Measurements from ENCODE around the gene LRFN3.
"Not testable (repeated sequence)": the region's sequence is repeated elsewhere in the genome, so short reads cannot be mapped to it uniquely, and the experiment has no call there.

Gene LRFN3, protein sequence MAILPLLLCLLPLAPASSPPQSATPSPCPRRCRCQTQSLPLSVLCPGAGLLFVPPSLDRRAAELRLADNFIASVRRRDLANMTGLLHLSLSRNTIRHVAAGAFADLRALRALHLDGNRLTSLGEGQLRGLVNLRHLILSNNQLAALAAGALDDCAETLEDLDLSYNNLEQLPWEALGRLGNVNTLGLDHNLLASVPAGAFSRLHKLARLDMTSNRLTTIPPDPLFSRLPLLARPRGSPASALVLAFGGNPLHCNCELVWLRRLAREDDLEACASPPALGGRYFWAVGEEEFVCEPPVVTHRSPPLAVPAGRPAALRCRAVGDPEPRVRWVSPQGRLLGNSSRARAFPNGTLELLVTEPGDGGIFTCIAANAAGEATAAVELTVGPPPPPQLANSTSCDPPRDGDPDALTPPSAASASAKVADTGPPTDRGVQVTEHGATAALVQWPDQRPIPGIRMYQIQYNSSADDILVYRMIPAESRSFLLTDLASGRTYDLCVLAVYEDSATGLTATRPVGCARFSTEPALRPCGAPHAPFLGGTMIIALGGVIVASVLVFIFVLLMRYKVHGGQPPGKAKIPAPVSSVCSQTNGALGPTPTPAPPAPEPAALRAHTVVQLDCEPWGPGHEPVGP

DNA sequence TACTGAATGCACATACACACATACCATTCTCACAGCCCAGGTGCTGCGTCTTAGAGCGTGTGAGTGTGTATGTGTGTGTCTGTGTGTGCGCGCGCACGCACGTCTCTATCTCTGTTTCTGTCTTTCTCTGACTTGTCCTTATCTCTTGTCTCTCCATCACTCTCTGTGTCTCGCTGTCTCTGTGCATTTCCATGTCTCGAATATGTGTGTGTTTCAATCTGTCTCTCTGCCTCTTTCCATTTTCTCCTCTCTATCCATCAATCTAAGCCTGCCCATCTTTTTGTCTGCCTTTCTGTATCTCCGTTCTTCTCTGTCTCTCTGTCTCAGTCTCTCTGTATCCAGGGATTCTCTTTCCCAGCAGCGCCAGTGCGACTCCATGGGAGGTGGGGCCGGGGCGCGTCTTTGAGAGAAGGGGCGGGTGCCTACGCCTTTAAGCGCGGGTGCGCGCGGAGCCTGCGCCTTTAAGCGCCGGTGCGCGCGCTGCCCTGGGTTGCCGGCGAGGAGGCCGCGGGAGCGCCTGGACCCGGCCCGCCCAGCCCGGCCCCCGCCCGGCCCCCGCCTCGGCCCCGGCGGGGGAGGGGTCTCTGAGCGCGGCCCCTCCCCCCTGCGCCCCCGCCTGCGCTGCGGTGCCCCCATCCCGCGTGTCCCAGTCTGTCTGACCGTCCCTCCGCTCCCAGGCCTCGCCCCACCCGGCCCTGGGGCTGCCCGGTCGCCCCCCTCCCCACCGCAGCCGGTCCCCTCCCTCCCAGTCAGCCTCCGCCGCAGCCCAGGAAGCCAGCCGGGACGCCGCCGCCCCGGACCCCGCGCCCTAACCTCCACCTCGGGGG is at the start of gene LRFN3:
Gene LRFN3, plus strand, starts transcription at position 464 of the 827 bp plus-strand sequence. CDS start 3,052 bp downstream, outside the sequence.
- H3K4me3 ChIP-seq (replicated peaks; ENCODE audit: low read depth, low read length): peak within 1 kb of the TSS; percentile 78
- peak; percentile 75 for DNase-seq (ENCODE audit: low read depth)
- TF ChIP-seq, protein P1, sequence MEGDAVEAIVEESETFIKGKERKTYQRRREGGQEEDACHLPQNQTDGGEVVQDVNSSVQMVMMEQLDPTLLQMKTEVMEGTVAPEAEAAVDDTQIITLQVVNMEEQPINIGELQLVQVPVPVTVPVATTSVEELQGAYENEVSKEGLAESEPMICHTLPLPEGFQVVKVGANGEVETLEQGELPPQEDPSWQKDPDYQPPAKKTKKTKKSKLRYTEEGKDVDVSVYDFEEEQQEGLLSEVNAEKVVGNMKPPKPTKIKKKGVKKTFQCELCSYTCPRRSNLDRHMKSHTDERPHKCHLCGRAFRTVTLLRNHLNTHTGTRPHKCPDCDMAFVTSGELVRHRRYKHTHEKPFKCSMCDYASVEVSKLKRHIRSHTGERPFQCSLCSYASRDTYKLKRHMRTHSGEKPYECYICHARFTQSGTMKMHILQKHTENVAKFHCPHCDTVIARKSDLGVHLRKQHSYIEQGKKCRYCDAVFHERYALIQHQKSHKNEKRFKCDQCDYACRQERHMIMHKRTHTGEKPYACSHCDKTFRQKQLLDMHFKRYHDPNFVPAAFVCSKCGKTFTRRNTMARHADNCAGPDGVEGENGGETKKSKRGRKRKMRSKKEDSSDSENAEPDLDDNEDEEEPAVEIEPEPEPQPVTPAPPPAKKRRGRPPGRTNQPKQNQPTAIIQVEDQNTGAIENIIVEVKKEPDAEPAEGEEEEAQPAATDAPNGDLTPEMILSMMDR (IDR thresholded peaks at IDR 0.05; ENCODE audit: low read length, missing control alignments): no peak

DNA sequence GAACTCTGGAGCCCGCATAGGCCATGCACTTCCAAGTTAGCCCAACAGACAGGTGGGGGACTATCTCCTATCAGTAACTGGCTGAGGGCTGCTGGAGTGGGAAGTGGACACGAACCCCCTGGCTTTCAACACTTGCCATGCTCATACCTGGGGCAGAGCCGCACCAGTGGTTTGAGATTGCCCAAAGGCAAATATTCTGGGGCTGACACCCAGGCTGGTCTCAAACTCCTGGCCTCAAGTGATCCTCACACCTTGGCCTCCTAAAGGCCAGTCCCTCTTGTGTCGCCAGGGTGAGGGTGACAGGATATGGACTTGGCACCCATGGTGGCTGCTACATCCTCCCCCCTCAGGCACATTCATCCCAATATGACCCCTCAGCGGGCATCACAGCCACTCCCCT is 49.0 kb upstream of the LRFN3 start:
- H3K4me3 ChIP-seq (replicated peaks; ENCODE audit: low read depth, low read length): no peak overlapping the region
- DNase-seq (ENCODE audit: low read depth): no peak
- TF ChIP-seq, protein P1 (IDR thresholded peaks at IDR 0.05; ENCODE audit: low read length, missing control alignments): no peak

DNA sequence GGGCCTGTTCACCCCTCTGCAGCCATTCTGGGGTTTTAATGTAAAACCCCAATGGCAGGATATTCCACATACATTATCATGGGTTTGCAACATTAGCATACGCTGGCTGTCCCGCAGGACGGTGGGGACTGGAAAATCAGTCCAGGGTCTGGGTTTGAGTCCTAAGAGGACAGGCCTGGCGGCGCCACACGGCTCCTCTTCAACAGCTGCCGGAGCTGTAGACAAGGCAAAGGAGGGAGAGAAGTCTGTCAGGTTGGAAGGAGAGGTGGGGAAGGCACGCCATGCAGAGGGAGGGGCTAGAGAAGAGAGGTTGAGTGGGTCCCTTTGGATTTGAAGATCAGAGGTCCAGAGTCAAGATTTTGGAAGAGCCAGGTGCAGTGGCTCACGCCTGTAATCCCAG is 47.8 kb upstream of the LRFN3 start:
- H3K4me3 ChIP-seq (replicated peaks; ENCODE audit: low read depth, low read length): no peak overlapping the region
- TF ChIP-seq, protein P1 (IDR thresholded peaks at IDR 0.05; ENCODE audit: low read length, missing control alignments): no peak
- no peak for DNase-seq (ENCODE audit: low read depth)

DNA sequence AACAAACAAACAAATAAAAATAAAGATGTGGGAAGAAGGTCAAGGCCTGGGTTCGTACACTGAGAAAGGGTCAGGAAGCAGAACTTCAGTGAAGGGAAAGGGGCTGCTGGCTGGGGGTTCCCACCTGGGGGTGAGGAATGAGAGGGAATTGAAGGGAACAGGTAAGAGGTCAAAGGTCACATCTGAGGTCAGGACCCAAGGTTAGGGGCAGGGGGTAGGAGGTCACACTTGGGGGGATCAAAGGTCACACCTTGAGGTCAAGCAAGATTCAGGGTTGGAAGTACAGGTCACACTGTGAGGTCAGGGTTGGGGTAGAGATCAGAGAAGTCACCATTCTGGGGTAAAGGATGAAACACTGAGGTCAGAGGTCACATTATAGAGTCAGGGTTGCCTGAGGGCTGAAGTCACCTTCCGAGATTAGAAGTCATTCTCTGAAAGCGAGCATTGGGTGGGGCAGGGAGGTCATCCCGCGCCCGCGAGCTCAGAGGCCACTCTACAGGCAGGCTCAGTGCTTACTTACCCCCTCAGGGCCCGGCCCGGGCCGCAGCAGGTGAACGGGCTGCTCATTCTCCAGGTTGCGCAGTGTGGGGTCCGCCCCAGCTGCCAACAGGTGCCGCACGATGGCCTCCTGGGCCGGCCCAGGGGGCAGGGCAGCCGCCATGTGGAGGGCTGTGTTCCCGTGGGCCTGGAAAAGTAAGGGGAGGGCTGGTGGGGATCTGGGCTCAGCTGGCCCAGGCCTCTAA is 46.6 kb upstream of the LRFN3 start:
- no peak overlapping the region for H3K4me3 ChIP-seq (replicated peaks; ENCODE audit: low read depth, low read length)
- TF ChIP-seq, protein P1 (IDR thresholded peaks at IDR 0.05; ENCODE audit: low read length, missing control alignments): no peak
- no peak for DNase-seq (ENCODE audit: low read depth)

DNA sequence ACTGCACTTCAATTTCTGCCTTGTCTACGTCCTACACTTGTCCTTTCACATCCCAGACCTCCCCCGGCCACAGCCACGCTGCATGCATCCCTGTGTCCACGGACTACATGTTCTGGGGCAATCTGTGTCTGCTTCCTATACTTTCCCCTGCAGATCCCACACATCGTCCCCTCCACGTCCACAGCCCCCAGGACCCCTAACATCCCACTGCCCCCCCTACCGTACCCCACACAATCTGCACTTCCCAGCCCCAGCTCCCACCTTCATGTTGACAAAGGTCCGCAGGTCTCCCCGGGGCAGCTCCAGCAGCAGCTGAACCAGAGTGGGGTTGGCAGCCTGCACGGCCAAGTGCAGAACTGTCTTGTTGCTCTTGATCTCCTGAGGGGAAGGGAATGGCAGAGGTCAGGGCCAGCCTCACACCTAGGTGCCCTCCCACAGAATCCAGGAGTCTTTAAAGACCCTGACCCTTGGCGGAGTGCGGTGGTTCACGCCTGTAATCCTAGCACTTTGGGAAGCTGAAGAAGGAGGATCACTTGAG is 46.0 kb upstream of the LRFN3 start:
- no peak overlapping the region for H3K4me3 ChIP-seq (replicated peaks; ENCODE audit: low read depth, low read length)
- TF ChIP-seq, protein P1 (IDR thresholded peaks at IDR 0.05; ENCODE audit: low read length, missing control alignments): no peak
- DNase-seq (ENCODE audit: low read depth): no peak

DNA sequence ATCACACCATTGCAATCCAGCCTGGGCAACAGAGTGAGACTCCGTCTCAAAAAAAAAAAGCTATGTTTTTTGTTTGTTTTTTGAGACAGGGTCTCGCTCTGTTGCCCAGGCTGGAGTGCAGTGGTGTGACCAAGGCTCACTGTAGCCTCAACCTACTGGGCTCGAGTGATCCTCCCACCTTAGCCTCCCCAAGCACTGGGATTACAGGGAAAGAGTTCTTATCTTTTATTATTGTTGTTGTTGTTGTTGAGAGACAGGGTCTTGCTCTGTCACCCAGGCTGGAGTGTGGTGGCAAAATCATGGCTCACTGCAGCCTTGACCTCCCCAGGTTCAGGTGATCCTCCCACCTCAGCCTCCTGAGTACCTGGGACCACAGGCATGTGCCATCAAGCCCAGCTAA is 44.4 kb upstream of the LRFN3 start:
- not testable (repeated sequence) for H3K4me3 ChIP-seq (replicated peaks; ENCODE audit: low read depth, low read length); DNase-seq (ENCODE audit: low read depth)
